Measurements from ENCODE around the gene NFKBIZ.
"Not testable (repeated sequence)": the region's sequence is repeated elsewhere in the genome, so short reads cannot be mapped to it uniquely, and the experiment has no call there.

NFKBIZ gene

GRCh38 chr3:101879102-101879501 lies 29.8 kb downstream of the NFKBIZ start:
- no peak for DNase-seq

GRCh38 chr3:101879623-101880284 lies 30.4 kb downstream of the NFKBIZ start:
- no peak for DNase-seq

- no peak for DNase-seq
Measured at GRCh38 chr3:101884776-101885175, 35.5 kb downstream of the NFKBIZ start.

GRCh38 chr3:101885584-101885983 lies 36.3 kb downstream of the NFKBIZ start:
- not testable (repeated sequence) for DNase-seq

GRCh38 chr3:101886626-101887025 lies 37.3 kb downstream of the NFKBIZ start:
- DNase-seq: no peak

- no peak for DNase-seq
Measured at GRCh38 chr3:101888653-101889052, 39.3 kb downstream of the NFKBIZ start.

- no peak for DNase-seq
Measured at GRCh38 chr3:101890716-101891115, 41.4 kb downstream of the NFKBIZ start.

- no peak for DNase-seq
Measured at GRCh38 chr3:101892648-101893047, 43.3 kb downstream of the NFKBIZ start.

- no peak for DNase-seq
Measured at GRCh38 chr3:101896083-101896757, 46.9 kb downstream of the NFKBIZ start.

GRCh38 chr3:101897013-101897412 lies 47.7 kb downstream of the NFKBIZ start:
- no peak for DNase-seq

- DNase-seq: no peak
Measured at GRCh38 chr3:101898039-101898438, 48.7 kb downstream of the NFKBIZ start.

GRCh38 chr3:101898752-101899169 lies 49.4 kb downstream of the NFKBIZ start:
- no peak for DNase-seq

GRCh38 chr3:101900316-101900715 lies 51.0 kb downstream of the NFKBIZ start:
- DNase-seq: no peak

- DNase-seq: no peak
Measured at GRCh38 chr3:101900736-101901135, 51.4 kb downstream of the NFKBIZ start.

GRCh38 chr3:101902041-101902440 lies 52.7 kb downstream of the NFKBIZ start:
- DNase-seq: peak; percentile 92

GRCh38 chr3:101903451-101903871 lies 54.1 kb downstream of the NFKBIZ start:
- DNase-seq: no peak

- not testable (repeated sequence) for DNase-seq
Measured at GRCh38 chr3:101905573-101905972, 56.3 kb downstream of the NFKBIZ start.

Measured in NCI-H226 (cell line).